ENCODE results near the gene CXCR6. TPM values are rescaled to one million over a fixed set of nuclear protein-coding genes. Genes with fewer than 3 reads are reported as not detected.

Gene CXCR6
- total RNA-seq, 1 donor from 2014 or later, result 2.1 TPM

DNA sequence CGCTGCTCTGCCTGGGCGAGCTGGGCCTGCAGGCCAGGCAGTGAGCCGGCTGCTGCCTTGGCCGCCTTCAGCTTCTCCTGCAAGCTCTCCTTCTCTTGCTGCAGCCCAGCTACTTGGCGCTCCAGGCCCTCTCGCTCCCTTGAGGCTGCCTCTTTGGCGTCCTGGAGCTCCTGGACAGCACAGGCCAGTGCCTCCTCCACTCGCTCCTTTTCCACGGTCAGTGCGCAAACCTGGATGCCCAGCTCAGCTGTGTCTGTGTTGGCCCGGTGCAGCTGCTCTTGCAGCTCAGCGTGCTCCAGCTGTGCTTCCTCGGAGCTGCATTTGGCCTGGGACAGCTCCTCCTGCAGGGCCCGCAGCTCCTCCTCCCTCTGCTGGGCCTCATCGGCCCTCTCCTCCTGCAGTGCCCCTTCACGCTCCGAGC lies 23.1 kb downstream of the CXCR6 start:
- Histone ChIP-seq H3K4me3 (no peak overlapping the region), H3K4me1 (peaks cover 2 to 31% of the 10 kb centered on the region in 2 donors), H3K36me3 (peaks cover 77 to 98% of the 10 kb centered on the region in 2 donors), H3K27ac (peak overlapping the region in 1 of 2 donors; percentile 32), H3K27me3 (no peaks in the 10 kb centered on the region), H3K9me3 (no peaks in the 10 kb centered on the region)
- TF ChIP-seq, protein P1, sequence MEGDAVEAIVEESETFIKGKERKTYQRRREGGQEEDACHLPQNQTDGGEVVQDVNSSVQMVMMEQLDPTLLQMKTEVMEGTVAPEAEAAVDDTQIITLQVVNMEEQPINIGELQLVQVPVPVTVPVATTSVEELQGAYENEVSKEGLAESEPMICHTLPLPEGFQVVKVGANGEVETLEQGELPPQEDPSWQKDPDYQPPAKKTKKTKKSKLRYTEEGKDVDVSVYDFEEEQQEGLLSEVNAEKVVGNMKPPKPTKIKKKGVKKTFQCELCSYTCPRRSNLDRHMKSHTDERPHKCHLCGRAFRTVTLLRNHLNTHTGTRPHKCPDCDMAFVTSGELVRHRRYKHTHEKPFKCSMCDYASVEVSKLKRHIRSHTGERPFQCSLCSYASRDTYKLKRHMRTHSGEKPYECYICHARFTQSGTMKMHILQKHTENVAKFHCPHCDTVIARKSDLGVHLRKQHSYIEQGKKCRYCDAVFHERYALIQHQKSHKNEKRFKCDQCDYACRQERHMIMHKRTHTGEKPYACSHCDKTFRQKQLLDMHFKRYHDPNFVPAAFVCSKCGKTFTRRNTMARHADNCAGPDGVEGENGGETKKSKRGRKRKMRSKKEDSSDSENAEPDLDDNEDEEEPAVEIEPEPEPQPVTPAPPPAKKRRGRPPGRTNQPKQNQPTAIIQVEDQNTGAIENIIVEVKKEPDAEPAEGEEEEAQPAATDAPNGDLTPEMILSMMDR (IDR thresholded peaks at IDR 0.05), result no peak
- intact Hi-C loops (cut with DNase I), result no loop called here
- no peak for DNase-seq (ENCODE audit: low spot score in 2 of 2)

DNA sequence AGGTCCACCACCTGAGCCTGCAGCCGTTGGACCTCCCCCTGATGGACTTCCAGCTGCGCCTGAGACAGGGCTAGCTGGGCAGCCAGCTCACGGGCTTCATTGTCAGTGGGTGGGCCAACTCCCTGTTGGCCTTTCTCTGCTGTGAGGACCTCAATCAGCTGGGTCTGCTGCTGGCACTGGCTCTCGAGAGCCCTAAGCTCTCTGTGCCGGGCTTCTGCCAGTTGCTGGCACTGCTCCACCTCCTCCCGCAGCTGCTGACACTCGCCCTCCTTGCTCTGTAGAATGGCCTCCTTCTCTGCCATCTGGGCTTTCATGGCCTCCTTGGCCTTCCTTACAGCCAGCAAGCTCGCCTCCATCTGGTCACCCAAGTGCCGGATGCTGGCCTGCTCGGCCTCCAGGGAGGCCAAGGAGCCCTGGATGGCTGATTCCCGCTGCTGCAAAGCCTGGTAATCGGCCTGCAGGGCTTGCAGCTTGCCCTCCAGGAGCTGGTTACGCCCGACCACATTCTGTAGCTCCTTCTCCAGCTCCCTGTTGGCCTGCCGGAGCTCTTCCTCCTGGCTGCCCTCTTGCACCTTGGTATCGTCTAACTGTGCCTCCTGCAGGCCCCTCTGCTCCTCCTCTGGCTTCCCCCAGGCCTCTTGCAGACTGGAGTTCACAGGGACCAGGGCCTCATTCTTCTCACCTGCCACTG lies 23.8 kb downstream of the CXCR6 start:
- no peaks in the 10 kb centered on the region for H3K9me3 ChIP-seq
- H3K4me1 ChIP-seq, result peaks cover 3 to 33% of the 10 kb centered on the region in 2 donors
- peak overlapping the region; percentile 47 to 53 for H3K27ac ChIP-seq
- H3K36me3 ChIP-seq, result peaks cover 70 to 91% of the 10 kb centered on the region in 2 donors
- intact Hi-C loops (cut with DNase I), result no loop called here
- no peak overlapping the region for H3K4me3 ChIP-seq
- TF ChIP-seq, protein P1 (IDR thresholded peaks at IDR 0.05), result no peak
- no peaks in the 10 kb centered on the region for H3K27me3 ChIP-seq
- DNase-seq (ENCODE audit: low spot score in 2 of 2), result no peak

DNA sequence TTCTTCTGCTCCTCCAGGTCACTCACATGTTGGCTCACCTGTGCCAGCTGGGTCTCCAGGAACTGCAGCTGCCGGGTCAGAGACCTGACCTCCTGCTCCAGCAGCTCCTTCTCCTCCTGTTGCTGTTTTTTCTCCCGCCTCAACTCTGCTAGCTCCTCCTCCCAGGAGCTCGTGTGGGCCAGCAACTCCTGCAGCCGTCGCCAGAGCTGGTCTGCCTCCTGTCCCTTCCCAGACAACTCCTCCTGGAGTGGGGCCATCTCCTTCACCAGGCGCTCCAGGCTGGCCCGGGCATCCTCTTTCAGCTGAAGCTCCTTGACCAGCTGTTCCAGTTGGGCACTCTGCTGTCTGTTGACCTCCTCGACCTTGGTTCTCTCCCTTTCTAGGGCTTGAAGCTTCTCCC lies 24.5 kb downstream of the CXCR6 start:
- DNase-seq (ENCODE audit: low spot score in 2 of 2), result no peak
- Histone ChIP-seq H3K27me3 (no peaks in the 10 kb centered on the region), H3K4me3 (no peak overlapping the region), H3K4me1 (peaks cover 6 to 38% of the 10 kb centered on the region in 2 donors), H3K36me3 (peaks cover 64 to 85% of the 10 kb centered on the region in 2 donors), H3K9me3 (no peaks in the 10 kb centered on the region), H3K27ac (peak overlapping the region; percentile 47 to 53)
- TF ChIP-seq, protein P1 (IDR thresholded peaks at IDR 0.05), result no peak
- intact Hi-C loops (cut with DNase I), result no loop called here

DNA sequence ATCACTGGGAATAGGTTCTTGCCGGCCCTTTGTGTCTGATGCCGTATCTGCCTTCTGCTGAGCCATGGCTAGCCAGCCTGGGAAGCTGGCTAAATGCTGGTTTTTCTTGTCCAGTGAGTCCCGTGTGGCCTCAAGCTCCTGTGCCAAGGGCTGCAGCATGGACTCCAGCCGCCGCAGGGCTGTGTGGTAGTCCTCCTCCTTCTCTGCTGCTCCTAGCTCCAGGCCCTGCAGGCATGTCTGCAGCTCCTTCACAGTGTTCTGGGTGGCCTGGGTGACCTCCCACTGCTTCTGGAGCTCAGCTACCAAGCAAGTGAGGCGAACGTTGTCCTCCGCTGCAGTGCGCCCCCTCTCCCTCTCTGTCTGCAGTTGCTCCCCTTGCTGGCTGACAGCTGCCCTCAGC lies 24.9 kb downstream of the CXCR6 start:
- DNase-seq (ENCODE audit: low spot score in 2 of 2), result no peak
- Histone ChIP-seq H3K4me1 (peaks cover 8 to 41% of the 10 kb centered on the region in 2 donors), H3K4me3 (no peak overlapping the region), H3K36me3 (peaks cover 59 to 80% of the 10 kb centered on the region in 2 donors), H3K9me3 (no peaks in the 10 kb centered on the region), H3K27me3 (no peaks in the 10 kb centered on the region), H3K27ac (peak overlapping the region; percentile 47 to 53)
- TF ChIP-seq, protein P1 (IDR thresholded peaks at IDR 0.05), result no peak
- intact Hi-C loops (cut with DNase I), result no loop called here

DNA sequence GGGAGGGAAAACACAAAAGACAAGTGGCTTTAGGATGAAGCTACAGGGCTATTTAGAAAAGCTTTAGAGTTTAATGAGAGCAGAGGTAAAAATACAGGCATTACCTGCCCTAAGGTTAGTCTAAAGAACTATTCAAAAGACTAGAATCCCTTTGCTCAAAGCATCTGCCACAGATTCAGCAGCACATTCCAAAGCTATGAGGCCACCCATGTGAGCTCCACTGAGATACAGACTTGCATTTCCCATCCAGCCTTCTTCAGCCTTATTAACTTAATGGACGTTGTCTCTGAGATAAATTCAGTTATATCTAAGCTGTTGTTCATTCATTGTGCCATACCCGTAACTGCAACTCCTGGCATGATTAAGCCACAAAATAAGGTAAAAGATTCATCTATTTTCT lies 25.4 kb downstream of the CXCR6 start:
- intact Hi-C loops (cut with DNase I), result no loop called here
- no peak for DNase-seq (ENCODE audit: low spot score in 2 of 2)
- Histone ChIP-seq H3K27me3 (no peaks in the 10 kb centered on the region), H3K36me3 (peaks cover 54 to 77% of the 10 kb centered on the region in 2 donors), H3K4me3 (no peak overlapping the region), H3K9me3 (no peaks in the 10 kb centered on the region), H3K27ac (peak overlapping the region; percentile 47 to 53), H3K4me1 (peaks cover 8 to 47% of the 10 kb centered on the region in 2 donors)
- TF ChIP-seq, protein P1 (IDR thresholded peaks at IDR 0.05), result no peak

All from ascending aorta (tissue), 2 donors.